Measurements from ENCODE around the gene RNF150.

Gene RNF150

DNA sequence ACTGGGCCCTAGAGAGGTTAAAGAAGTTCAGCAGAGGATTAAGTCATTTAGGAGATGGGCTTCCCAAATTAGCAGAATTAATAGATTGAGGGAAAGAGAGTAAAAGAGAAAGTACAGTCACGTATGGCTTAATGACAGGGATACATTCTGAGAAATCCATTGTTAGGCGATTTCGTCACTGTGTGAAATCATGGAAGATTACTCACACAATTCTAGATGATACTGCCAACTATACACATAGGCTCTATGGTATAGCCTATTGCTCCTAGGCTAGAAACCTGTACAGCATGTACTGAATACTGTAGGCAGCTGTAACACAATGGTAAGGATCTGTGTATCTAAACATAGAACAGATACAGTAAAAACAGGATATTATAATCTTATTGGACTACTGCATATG lies 180.6 kb downstream of the RNF150 start:
- Histone ChIP-seq H3K9me3 (no peaks in the 10 kb centered on the region), H3K27ac (no peak overlapping the region), H3K27me3 (no peaks in the 10 kb centered on the region), H3K4me1 (ENCODE audit: control insufficient read depth in 1 of 2, insufficient read depth in 1 of 2, low read depth in 1 of 2, low read length in 1 of 2) (no peaks in the 10 kb centered on the region), H3K4me3 (ENCODE audit: low read depth in 1 of 2, low read length in 1 of 2) (no peak overlapping the region), H3K36me3 (no peaks in the 10 kb centered on the region)
- TF ChIP-seq, protein P1, sequence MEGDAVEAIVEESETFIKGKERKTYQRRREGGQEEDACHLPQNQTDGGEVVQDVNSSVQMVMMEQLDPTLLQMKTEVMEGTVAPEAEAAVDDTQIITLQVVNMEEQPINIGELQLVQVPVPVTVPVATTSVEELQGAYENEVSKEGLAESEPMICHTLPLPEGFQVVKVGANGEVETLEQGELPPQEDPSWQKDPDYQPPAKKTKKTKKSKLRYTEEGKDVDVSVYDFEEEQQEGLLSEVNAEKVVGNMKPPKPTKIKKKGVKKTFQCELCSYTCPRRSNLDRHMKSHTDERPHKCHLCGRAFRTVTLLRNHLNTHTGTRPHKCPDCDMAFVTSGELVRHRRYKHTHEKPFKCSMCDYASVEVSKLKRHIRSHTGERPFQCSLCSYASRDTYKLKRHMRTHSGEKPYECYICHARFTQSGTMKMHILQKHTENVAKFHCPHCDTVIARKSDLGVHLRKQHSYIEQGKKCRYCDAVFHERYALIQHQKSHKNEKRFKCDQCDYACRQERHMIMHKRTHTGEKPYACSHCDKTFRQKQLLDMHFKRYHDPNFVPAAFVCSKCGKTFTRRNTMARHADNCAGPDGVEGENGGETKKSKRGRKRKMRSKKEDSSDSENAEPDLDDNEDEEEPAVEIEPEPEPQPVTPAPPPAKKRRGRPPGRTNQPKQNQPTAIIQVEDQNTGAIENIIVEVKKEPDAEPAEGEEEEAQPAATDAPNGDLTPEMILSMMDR (IDR thresholded peaks at IDR 0.05), result no peak

DNA sequence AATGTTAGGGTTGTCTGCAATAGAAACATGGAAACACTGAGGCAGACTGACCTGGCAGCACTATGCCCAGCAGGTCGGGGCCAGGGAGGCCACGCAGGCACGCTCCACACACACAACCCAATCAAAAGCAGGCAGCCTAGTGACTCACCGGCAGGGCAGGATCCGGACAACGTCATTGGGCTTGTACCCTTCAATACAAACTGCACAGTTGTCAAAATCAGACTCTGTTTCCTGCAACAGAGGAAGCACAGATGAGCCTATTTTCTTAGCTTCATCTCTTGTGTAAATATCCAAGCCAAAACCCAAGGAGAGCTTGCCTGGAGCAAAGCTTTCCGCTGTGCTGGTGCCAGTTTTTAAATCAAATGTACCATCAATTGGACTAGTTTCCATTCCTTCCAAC lies 185.8 kb downstream of the RNF150 start:
- H3K27me3 ChIP-seq, result no peaks in the 10 kb centered on the region
- no peaks in the 10 kb centered on the region for H3K9me3 ChIP-seq
- H3K4me3 ChIP-seq (ENCODE audit: low read depth in 1 of 2, low read length in 1 of 2), result no peak overlapping the region
- no peaks in the 10 kb centered on the region for H3K4me1 ChIP-seq (ENCODE audit: control insufficient read depth in 1 of 2, insufficient read depth in 1 of 2, low read depth in 1 of 2, low read length in 1 of 2)
- no peaks in the 10 kb centered on the region for H3K36me3 ChIP-seq
- TF ChIP-seq, protein P1 (IDR thresholded peaks at IDR 0.05), result no peak
- H3K27ac ChIP-seq, result no peak overlapping the region

DNA sequence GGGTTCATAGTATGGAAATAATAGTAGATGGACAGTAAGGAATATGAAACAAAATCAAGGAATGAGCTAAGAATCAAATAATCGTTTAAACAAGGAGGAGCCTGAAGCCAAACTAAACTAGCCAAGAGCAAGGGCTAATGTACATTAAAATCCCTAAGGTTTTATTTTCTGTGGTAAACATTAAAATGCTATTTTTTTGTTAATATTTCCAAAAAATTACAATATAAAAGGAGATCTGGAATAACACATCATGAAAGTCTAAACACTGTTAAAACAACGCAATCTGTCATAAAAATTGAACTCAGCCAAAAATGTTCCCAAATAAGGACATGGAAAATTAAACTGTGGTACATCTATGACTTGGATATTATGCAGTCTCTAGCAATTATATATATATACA lies 188.2 kb downstream of the RNF150 start:
- no peaks in the 10 kb centered on the region for H3K4me1 ChIP-seq (ENCODE audit: control insufficient read depth in 1 of 2, insufficient read depth in 1 of 2, low read depth in 1 of 2, low read length in 1 of 2)
- no peak overlapping the region for H3K4me3 ChIP-seq (ENCODE audit: low read depth in 1 of 2, low read length in 1 of 2)
- H3K9me3 ChIP-seq, result no peaks in the 10 kb centered on the region
- H3K27ac ChIP-seq, result no peak overlapping the region
- no peaks in the 10 kb centered on the region for H3K36me3 ChIP-seq
- TF ChIP-seq, protein P1 (IDR thresholded peaks at IDR 0.05), result no peak
- H3K27me3 ChIP-seq, result no peaks in the 10 kb centered on the region

DNA sequence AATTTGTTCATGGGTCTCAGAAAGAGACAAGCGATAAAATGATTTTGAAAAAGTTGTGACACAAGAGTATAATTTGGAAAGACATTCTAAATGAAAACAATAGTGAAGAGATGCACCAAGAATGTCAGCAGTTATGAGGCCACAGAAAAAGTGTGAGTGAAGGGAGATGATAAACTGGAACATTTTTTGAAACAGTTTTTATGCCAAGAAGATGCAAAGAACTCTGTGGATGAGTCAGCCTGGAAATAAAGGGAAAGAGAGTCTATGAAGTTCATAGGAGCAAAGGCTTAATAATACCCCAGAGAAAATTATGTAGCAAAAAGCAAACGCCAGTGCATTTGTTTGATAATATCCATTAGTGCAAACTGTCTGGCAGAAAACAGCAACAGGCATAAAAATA lies 188.7 kb downstream of the RNF150 start:
- Histone ChIP-seq H3K4me1 (ENCODE audit: control insufficient read depth in 1 of 2, insufficient read depth in 1 of 2, low read depth in 1 of 2, low read length in 1 of 2) (no peaks in the 10 kb centered on the region), H3K36me3 (no peaks in the 10 kb centered on the region), H3K27ac (no peak overlapping the region), H3K9me3 (no peaks in the 10 kb centered on the region), H3K27me3 (no peaks in the 10 kb centered on the region), H3K4me3 (ENCODE audit: low read depth in 1 of 2, low read length in 1 of 2) (no peak overlapping the region)
- TF ChIP-seq, protein P1 (IDR thresholded peaks at IDR 0.05), result no peak

DNA sequence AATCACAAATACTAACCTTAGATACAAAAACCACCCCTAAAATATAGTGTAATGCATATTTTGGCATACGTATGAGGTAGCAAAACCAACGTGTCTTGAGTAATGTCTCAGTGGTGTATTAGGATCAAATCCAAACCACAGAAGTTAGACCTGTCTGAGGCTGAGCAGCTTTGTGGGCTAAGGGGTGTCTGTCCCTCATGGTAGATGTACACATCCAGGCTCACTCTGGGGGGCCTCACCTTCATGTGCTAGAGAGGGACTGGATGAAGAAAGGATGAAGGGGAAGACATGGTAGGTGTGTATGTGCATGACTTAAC lies 189.1 kb downstream of the RNF150 start:
- no peaks in the 10 kb centered on the region for H3K9me3 ChIP-seq
- no peak overlapping the region for H3K4me3 ChIP-seq (ENCODE audit: low read depth in 1 of 2, low read length in 1 of 2)
- H3K27me3 ChIP-seq, result no peaks in the 10 kb centered on the region
- H3K36me3 ChIP-seq, result no peaks in the 10 kb centered on the region
- H3K4me1 ChIP-seq (ENCODE audit: control insufficient read depth in 1 of 2, insufficient read depth in 1 of 2, low read depth in 1 of 2, low read length in 1 of 2), result no peaks in the 10 kb centered on the region
- TF ChIP-seq, protein P1 (IDR thresholded peaks at IDR 0.05), result no peak
- H3K27ac ChIP-seq, result no peak overlapping the region
